HG03342 (cell line): Measurements from ENCODE around the gene KDM3A.

Experiments
- ATAC-seq: cut with Tn5 transposase; IDR thresholded peaks from one replicate; pipeline ENCODE4 v1.9.1; 2021; ENCODE audit warnings: mild to moderate bottlenecking, moderate library complexity; ENCODE audit not compliant: unreplicated experiment

KDM3A gene

GRCh38 chr2:86430368-86430767 is 10.8 kb upstream of the KDM3A start:
- ATAC-seq, result no peak

GRCh38 chr2:86433137-86433536 is 8.0 kb upstream of the KDM3A start:
- ATAC-seq, result no peak

- ATAC-seq, result no peak
Measured at GRCh38 chr2:86434290-86434689, 6.9 kb upstream of the KDM3A start.

- ATAC-seq, result no peak
Measured at GRCh38 chr2:86435531-86435930, 5.6 kb upstream of the KDM3A start.

- no peak for ATAC-seq
Measured at GRCh38 chr2:86436328-86436727, 4.8 kb upstream of the KDM3A start.

- no peak for ATAC-seq
Measured at GRCh38 chr2:86439879-86440630, 1.1 kb upstream of the KDM3A start.

GRCh38 chr2:86441392-86441881 is 266 bp downstream of the KDM3A start:
- ATAC-seq, result peak; percentile 11

- ATAC-seq, result peak; percentile 8
Measured at GRCh38 chr2:86441882-86442641, 891 bp downstream of the KDM3A start.

GRCh38 chr2:86442642-86443005 is 1.5 kb downstream of the KDM3A start:
- ATAC-seq, result peak; percentile 67

GRCh38 chr2:86443631-86444350 is 2.6 kb downstream of the KDM3A start:
- ATAC-seq, result no peak

GRCh38 chr2:86445436-86445835 is 4.3 kb downstream of the KDM3A start:
- ATAC-seq, result no peak

GRCh38 chr2:86446060-86446459 is 4.9 kb downstream of the KDM3A start:
- no peak for ATAC-seq

GRCh38 chr2:86453836-86454235 is 12.7 kb downstream of the KDM3A start:
- ATAC-seq, result no peak

GRCh38 chr2:86454238-86454637 is 13.1 kb downstream of the KDM3A start:
- no peak for ATAC-seq

GRCh38 chr2:86455181-86455580 is 14.0 kb downstream of the KDM3A start:
- no peak for ATAC-seq

GRCh38 chr2:86461042-86461743 is 20.0 kb downstream of the KDM3A start:
- no peak for ATAC-seq

- no peak for ATAC-seq
Measured at GRCh38 chr2:86464652-86465051, 23.5 kb downstream of the KDM3A start.

GRCh38 chr2:86466306-86466705 is 25.1 kb downstream of the KDM3A start:
- ATAC-seq, result no peak

GRCh38 chr2:86468162-86469033 is 27.2 kb downstream of the KDM3A start:
- no peak for ATAC-seq

GRCh38 chr2:86470890-86471289 is 29.7 kb downstream of the KDM3A start:
- ATAC-seq, result no peak
